Measurements from ENCODE around the gene LGMN.
"Not testable (repeated sequence)": the region's sequence is repeated elsewhere in the genome, so short reads cannot be mapped to it uniquely, and the experiment has no call there.

Gene LGMN

GRCh38 chr14:92783813-92784431 is 35.5 kb upstream of the LGMN start:
- Histone ChIP-seq H3K27ac (ENCODE audit: low read depth, low read length) (no peak overlapping the region), H3K4me2 (ENCODE audit: low read length) (no peak overlapping the region), H3K4me1 (ENCODE audit: control insufficient read depth, low read length) (peaks cover 3% of the 10 kb centered on the region), H3K79me2 (ENCODE audit: control insufficient read depth, low read length) (no peaks in the 10 kb centered on the region), H3K4me3 (ENCODE audit: low read length) (no peak overlapping the region), H3K9me2 (replicated peaks; ENCODE audit: control insufficient read depth, low read length) (no peaks in the 10 kb centered on the region), H3K36me3 (ENCODE audit: control insufficient read depth, low read length) (no peaks in the 10 kb centered on the region), H4K20me1 (ENCODE audit: control insufficient read depth, insufficient read depth, low read depth, low read length) (no peaks in the 10 kb centered on the region), H3F3A (ENCODE audit: control insufficient read depth, insufficient read depth) (no peaks in the 10 kb centered on the region), H3K27me3 (ENCODE audit: control insufficient read depth, low read length) (no peaks in the 10 kb centered on the region), H3K9me3 (ENCODE audit: control insufficient read depth, insufficient read depth, low read length) (peaks cover 4% of the 10 kb centered on the region; the same call in 1 of the 2 replicates)
- peak; percentile 59 for TF ChIP-seq CTCF (IDR thresholded peaks at IDR 0.05; ENCODE audit: low read depth, low read length, poor library complexity, severe bottlenecking)
- TF ChIP-seq EZH2phosphoT487 (IDR thresholded peaks at IDR 0.05; ENCODE audit: borderline replicate concordance, low read length): no peak

- Histone ChIP-seq H3F3A (ENCODE audit: control insufficient read depth, insufficient read depth) (no peaks in the 10 kb centered on the region), H3K36me3 (ENCODE audit: control insufficient read depth, low read length) (no peaks in the 10 kb centered on the region), H4K20me1 (ENCODE audit: control insufficient read depth, insufficient read depth, low read depth, low read length) (no peaks in the 10 kb centered on the region), H3K27ac (ENCODE audit: low read depth, low read length) (no peak overlapping the region), H3K9me3 (ENCODE audit: control insufficient read depth, insufficient read depth, low read length) (no peaks in the 10 kb centered on the region), H3K9me2 (replicated peaks; ENCODE audit: control insufficient read depth, low read length) (no peaks in the 10 kb centered on the region), H3K4me1 (ENCODE audit: control insufficient read depth, low read length) (no peaks in the 10 kb centered on the region), H3K4me3 (ENCODE audit: low read length) (no peak overlapping the region), H3K79me2 (ENCODE audit: control insufficient read depth, low read length) (no peaks in the 10 kb centered on the region), H3K4me2 (ENCODE audit: low read length) (no peak overlapping the region), H3K27me3 (ENCODE audit: control insufficient read depth, low read length) (no peaks in the 10 kb centered on the region)
- TF ChIP-seq EZH2phosphoT487 (IDR thresholded peaks at IDR 0.05; ENCODE audit: borderline replicate concordance, low read length): no peak
- TF ChIP-seq CTCF (IDR thresholded peaks at IDR 0.05; ENCODE audit: low read depth, low read length, poor library complexity, severe bottlenecking): no peak
These were observed 32.9 kb upstream of the LGMN start for GRCh38 chr14:92781350-92781749.

GRCh38 chr14:92780444-92781232 is 32.2 kb upstream of the LGMN start:
- no peaks in the 10 kb centered on the region for H3K9me3 ChIP-seq (ENCODE audit: control insufficient read depth, insufficient read depth, low read length)
- TF ChIP-seq EZH2phosphoT487 (IDR thresholded peaks at IDR 0.05; ENCODE audit: borderline replicate concordance, low read length): no peak
- TF ChIP-seq CTCF (IDR thresholded peaks at IDR 0.05; ENCODE audit: low read depth, low read length, poor library complexity, severe bottlenecking): no peak
- no peaks in the 10 kb centered on the region for H3K79me2 ChIP-seq (ENCODE audit: control insufficient read depth, low read length)
- H4K20me1 ChIP-seq (ENCODE audit: control insufficient read depth, insufficient read depth, low read depth, low read length): no peaks in the 10 kb centered on the region
- H3K36me3 ChIP-seq (ENCODE audit: control insufficient read depth, low read length): no peaks in the 10 kb centered on the region
- H3K27me3 ChIP-seq (ENCODE audit: control insufficient read depth, low read length): no peaks in the 10 kb centered on the region
- H3K4me1 ChIP-seq (ENCODE audit: control insufficient read depth, low read length): no peaks in the 10 kb centered on the region
- no peaks in the 10 kb centered on the region for H3K9me2 ChIP-seq (replicated peaks; ENCODE audit: control insufficient read depth, low read length)
- H3K27ac ChIP-seq (ENCODE audit: low read depth, low read length): no peak overlapping the region
- no peak overlapping the region for H3K4me2 ChIP-seq (ENCODE audit: low read length)
- H3K4me3 ChIP-seq (ENCODE audit: low read length): no peak overlapping the region
- no peaks in the 10 kb centered on the region for H3F3A ChIP-seq (ENCODE audit: control insufficient read depth, insufficient read depth)

- not testable (repeated sequence) for H3K36me3 ChIP-seq (ENCODE audit: control insufficient read depth, low read length); H4K20me1 ChIP-seq (ENCODE audit: control insufficient read depth, insufficient read depth, low read depth, low read length); H3K9me2 ChIP-seq (replicated peaks; ENCODE audit: control insufficient read depth, low read length); H3K4me1 ChIP-seq (ENCODE audit: control insufficient read depth, low read length); H3K4me3 ChIP-seq (ENCODE audit: low read length); H3K9me3 ChIP-seq (ENCODE audit: control insufficient read depth, insufficient read depth, low read length); H3F3A ChIP-seq (ENCODE audit: control insufficient read depth, insufficient read depth); H3K79me2 ChIP-seq (ENCODE audit: control insufficient read depth, low read length); H3K27ac ChIP-seq (ENCODE audit: low read depth, low read length); H3K4me2 ChIP-seq (ENCODE audit: low read length); H3K27me3 ChIP-seq (ENCODE audit: control insufficient read depth, low read length)
These were observed 30.6 kb upstream of the LGMN start for GRCh38 chr14:92778868-92779565.

GRCh38 chr14:92775292-92775691 is 26.9 kb upstream of the LGMN start:
- not testable (repeated sequence) for H3K4me3 ChIP-seq (ENCODE audit: low read length); H3K4me2 ChIP-seq (ENCODE audit: low read length); H3K9me2 ChIP-seq (replicated peaks; ENCODE audit: control insufficient read depth, low read length); H3F3A ChIP-seq (ENCODE audit: control insufficient read depth, insufficient read depth); H3K27ac ChIP-seq (ENCODE audit: low read depth, low read length); H3K36me3 ChIP-seq (ENCODE audit: control insufficient read depth, low read length); H3K4me1 ChIP-seq (ENCODE audit: control insufficient read depth, low read length); H3K9me3 ChIP-seq (ENCODE audit: control insufficient read depth, insufficient read depth, low read length); H3K79me2 ChIP-seq (ENCODE audit: control insufficient read depth, low read length); H3K27me3 ChIP-seq (ENCODE audit: control insufficient read depth, low read length); H4K20me1 ChIP-seq (ENCODE audit: control insufficient read depth, insufficient read depth, low read depth, low read length)
